Smooth muscle cell (in vitro differentiated cells): Measurements from ENCODE around the gene PELI2. TPM values are rescaled to one million over a fixed set of nuclear protein-coding genes. Genes with fewer than 3 reads are reported as not detected.

Source experiments
- DNase-seq: peaks from one replicate; lab custom pipeline; 2025; ENCODE audit not compliant: unreplicated experiment; lab: John Stamatoyannopoulos, UW
- H2AFZ ChIP-seq: fragments of 200-600 bp; sonication (generic); 2 replicates; pipeline ENCODE4 v1.6.0; 2016; ENCODE audit warnings: antibody characterized with exemption, low read depth, mild to moderate bottlenecking
- H3F3A ChIP-seq: fragments of 200-600 bp; sonication (generic); 2 replicates; pipeline ENCODE4 v1.6.0; 2017; ENCODE audit warnings: antibody characterized with exemption, low read depth
- H3K27ac ChIP-seq: fragments of 200-600 bp; sonication (generic); 2 replicates; pipeline ENCODE4 v1.5.1; 2016; ENCODE audit warnings: low read depth, mild to moderate bottlenecking
- H3K27me3 ChIP-seq: fragments of 200-600 bp; sonication (generic); 2 replicates; pipeline ENCODE4 v1.6.1; 2016; ENCODE audit warnings: low read depth, mild to moderate bottlenecking
- H3K36me3 ChIP-seq: fragments of 200-600 bp; sonication (generic); 2 replicates; pipeline ENCODE4 v1.5.1; 2016; ENCODE audit warnings: low read depth
- H3K4me1 ChIP-seq: fragments of 200-600 bp; sonication (generic); 2 replicates; pipeline ENCODE4 v1.5.1; 2016; ENCODE audit warnings: low read depth
- H3K4me2 ChIP-seq: fragments of 200-600 bp; sonication (generic); 2 replicates; pipeline ENCODE4 v1.6.0; 2016; ENCODE audit warnings: mild to moderate bottlenecking
- H3K4me3 ChIP-seq: fragments of 200-600 bp; sonication (generic); 2 replicates; pipeline ENCODE4 v1.5.1; 2016; ENCODE audit warnings: mild to moderate bottlenecking
- H3K79me2 ChIP-seq: fragments of 200-600 bp; sonication (generic); 2 replicates; pipeline ENCODE4 v1.6.0; 2016; ENCODE audit warnings: low read depth, mild to moderate bottlenecking
- H3K9ac ChIP-seq: fragments of 200-600 bp; sonication (generic); 2 replicates; pipeline ENCODE4 v1.6.0; 2016; ENCODE audit warnings: low read depth
- H3K9me3 ChIP-seq: fragments of 200-600 bp; sonication (generic); replicated peaks from 2 replicates; pipeline ENCODE4 v1.5.1; 2016; ENCODE audit warnings: low read depth
- H4K20me1 ChIP-seq: fragments of 200-600 bp; sonication (generic); 2 replicates; pipeline ENCODE4 v1.6.0; 2016; ENCODE audit warnings: low read depth
- WGBS: methylation state at CpG from one replicate; pipeline ENCODE4 v1.1.7; 2016; ENCODE audit warnings: low lambda C conversion rate; 5-methylcytosine and 5-hydroxymethylcytosine counted together
- polyA plus RNA-seq: library from polyadenylated mRNA; unstranded; fragments of >200 nt; fragmentation: Nextera tagmentation; extraction: Ambion mirVana; gene quantifications from 2 replicates; pipeline ENCODE4 v1.2.1, GENCODE V29; 2016
- total RNA-seq: library from RNA; depleted of rRNA; stranded (reverse); fragments of >200 nt; gene quantifications from 2 replicates; pipeline ENCODE4 v1.2.3, GENCODE V29; 2014
- TF ChIP-seq, protein P1 (sequence below): fragments of 200-600 bp; sonication (generic); IDR thresholded peaks from 2 replicates; pipeline ENCODE4 v1.5.1; 2017; ENCODE audit warnings: borderline replicate concordance, mild to moderate bottlenecking, antibody characterized with exemption; ENCODE audit not compliant: insufficient read depth, poor library complexity, severe bottlenecking

Gene PELI2
- total and polyA plus RNA-seq, 2 experiments from 2014 or later = 4.6 to 9.1 TPM

DNA sequence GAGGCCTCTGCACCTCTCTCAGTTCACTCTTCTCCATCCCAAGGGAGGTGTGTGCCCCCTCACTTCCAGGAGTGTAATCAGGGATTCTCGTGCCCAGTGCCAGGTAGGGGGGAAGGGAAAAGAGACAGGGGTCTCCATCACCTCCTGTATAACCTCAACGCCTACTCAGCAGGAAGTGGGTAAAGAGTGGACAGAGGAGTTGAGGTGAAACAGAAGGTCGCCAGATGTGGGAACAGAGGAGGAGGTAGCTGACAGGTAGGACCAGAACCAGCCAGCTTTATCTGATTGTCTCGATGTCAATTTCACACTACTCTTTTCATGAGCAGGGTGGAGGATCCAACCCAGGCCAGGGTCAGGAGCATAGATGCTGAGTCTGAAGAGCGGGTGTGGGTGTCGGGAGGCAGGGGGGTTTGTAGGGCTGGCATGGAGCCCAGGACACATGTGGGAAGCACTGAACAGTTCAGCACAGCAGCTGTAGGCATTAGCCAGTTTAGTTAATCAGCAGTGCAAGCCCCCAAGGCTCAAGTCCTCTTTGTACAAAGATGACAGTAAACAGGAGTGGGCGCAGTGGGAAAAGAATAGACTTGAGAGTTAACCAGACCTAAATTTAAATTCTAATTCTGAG is 213.5 kb downstream of the PELI2 start:
- H2AFZ ChIP-seq = no peak overlapping the region
- no peaks in the 10 kb centered on the region for H4K20me1 ChIP-seq
- no peaks in the 10 kb centered on the region for H3K9me3 ChIP-seq
- H3K27ac ChIP-seq = no peak overlapping the region
- no peaks in the 10 kb centered on the region for H3K27me3 ChIP-seq
- DNase-seq = no peak
- peak overlapping the region; percentile 24 for H3K4me2 ChIP-seq
- H3F3A ChIP-seq = peaks cover 17% of the 10 kb centered on the region
- no peak overlapping the region for H3K9ac ChIP-seq
- 59% methylated on average over 7 of the region's 7 CpGs for WGBS
- H3K36me3 ChIP-seq = no peaks in the 10 kb centered on the region
- H3K79me2 ChIP-seq = no peaks in the 10 kb centered on the region
- TF ChIP-seq, protein P1, sequence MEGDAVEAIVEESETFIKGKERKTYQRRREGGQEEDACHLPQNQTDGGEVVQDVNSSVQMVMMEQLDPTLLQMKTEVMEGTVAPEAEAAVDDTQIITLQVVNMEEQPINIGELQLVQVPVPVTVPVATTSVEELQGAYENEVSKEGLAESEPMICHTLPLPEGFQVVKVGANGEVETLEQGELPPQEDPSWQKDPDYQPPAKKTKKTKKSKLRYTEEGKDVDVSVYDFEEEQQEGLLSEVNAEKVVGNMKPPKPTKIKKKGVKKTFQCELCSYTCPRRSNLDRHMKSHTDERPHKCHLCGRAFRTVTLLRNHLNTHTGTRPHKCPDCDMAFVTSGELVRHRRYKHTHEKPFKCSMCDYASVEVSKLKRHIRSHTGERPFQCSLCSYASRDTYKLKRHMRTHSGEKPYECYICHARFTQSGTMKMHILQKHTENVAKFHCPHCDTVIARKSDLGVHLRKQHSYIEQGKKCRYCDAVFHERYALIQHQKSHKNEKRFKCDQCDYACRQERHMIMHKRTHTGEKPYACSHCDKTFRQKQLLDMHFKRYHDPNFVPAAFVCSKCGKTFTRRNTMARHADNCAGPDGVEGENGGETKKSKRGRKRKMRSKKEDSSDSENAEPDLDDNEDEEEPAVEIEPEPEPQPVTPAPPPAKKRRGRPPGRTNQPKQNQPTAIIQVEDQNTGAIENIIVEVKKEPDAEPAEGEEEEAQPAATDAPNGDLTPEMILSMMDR = no peak
- H3K4me3 ChIP-seq = no peak overlapping the region
- H3K4me1 ChIP-seq = peaks cover 21% of the 10 kb centered on the region

DNA sequence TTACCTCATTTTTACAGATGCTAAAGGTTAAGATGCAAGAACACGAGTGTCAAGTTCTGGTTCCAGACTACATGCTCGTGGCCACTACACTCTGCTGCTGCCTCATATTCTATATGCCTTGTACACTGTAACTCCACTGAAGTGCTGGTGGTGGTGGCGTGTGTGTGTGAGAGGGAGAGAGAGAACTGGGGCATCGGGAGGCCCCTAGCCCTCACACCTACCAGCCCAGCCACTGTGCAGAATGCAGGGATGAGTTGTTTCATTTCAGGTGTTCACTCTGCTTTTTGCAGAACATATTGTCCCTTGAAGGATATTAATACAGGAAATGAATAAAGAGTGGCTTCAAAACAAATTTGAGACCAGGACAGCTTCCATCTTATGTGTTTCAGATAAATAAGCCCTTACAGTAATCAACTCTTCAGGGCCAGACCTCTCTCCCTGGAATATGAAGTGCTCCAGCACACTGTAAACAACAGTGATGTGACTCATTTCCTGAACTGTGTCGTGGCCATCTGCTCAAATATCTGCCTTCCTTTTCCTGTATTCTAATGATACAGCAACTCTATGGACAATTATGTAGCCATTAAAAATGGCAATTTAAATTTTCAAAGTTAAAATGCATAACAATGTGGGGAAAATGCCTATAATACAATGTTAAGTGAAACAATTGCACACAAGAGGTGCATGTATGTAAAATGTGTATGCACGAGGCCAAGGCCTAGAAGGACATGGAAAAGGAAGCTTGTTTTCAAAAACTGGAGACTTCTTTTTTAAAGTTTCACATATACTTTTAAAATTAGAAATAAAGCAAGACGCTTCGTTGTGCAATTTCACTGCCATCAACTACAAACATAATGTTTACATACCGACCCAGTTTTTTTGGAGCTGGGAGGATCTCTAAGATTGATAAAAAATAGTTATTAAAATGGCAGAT is 215.4 kb downstream of the PELI2 start:
- peaks cover 17% of the 10 kb centered on the region for H3F3A ChIP-seq
- no peaks in the 10 kb centered on the region for H3K36me3 ChIP-seq
- no peaks in the 10 kb centered on the region for H3K27me3 ChIP-seq
- H3K4me1 ChIP-seq = peaks cover 21% of the 10 kb centered on the region
- 36% methylated on average over 9 of the region's 9 CpGs for WGBS
- TF ChIP-seq, protein P1 = no peak
- H4K20me1 ChIP-seq = no peaks in the 10 kb centered on the region
- no peaks in the 10 kb centered on the region for H3K9me3 ChIP-seq
- H3K79me2 ChIP-seq = no peaks in the 10 kb centered on the region
- H3K9ac ChIP-seq = peak overlapping the region; percentile 69
- H3K4me3 ChIP-seq = no peak overlapping the region
- peak overlapping the region; percentile 98 for H3K27ac ChIP-seq
- no peak for DNase-seq
- H3K4me2 ChIP-seq = peak overlapping the region; percentile 79
- H2AFZ ChIP-seq = peak overlapping the region; percentile 71

DNA sequence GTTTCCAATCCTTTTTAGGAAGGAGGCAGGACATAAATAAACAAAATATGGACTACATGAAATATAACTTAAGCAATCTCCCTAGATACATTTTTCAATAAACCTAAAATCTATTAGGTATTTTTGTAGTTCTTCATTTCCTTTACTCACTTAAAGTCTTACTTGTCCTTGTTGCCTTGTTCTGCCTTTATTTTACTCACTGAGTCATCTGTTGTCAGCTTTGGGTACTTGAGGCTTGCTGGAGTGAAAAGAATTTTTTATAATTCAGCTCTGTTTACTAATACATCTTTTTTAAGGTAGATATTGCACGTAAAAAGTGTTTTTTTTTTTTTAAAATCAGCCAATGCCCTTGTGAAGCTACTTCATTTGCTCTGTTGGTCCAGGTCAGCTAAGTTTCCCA is 216.2 kb downstream of the PELI2 start:
- Histone ChIP-seq H3K9me3 (no peaks in the 10 kb centered on the region), H3K27ac (peak overlapping the region; percentile 98), H3F3A (peaks cover 17% of the 10 kb centered on the region), H2AFZ (peak overlapping the region; percentile 24), H3K9ac (peak overlapping the region; percentile 69), H3K4me2 (peak overlapping the region; percentile 79), H3K79me2 (no peaks in the 10 kb centered on the region), H3K36me3 (no peaks in the 10 kb centered on the region), H3K4me3 (no peak overlapping the region), H3K4me1 (peaks cover 21% of the 10 kb centered on the region), H3K27me3 (no peaks in the 10 kb centered on the region), H4K20me1 (no peaks in the 10 kb centered on the region)
- WGBS = 47% methylated on average over 1 of the region's 1 CpG
- TF ChIP-seq, protein P1 = no peak
- no peak for DNase-seq
